ENCODE data around the gene DMD.

DMD gene

GRCh38 chrX:31820430-31821210 is 1390.7 kb downstream of the DMD start:
- no peak for DNase-seq

GRCh38 chrX:31819455-31819854 is 1391.9 kb downstream of the DMD start:
- DNase-seq, result no peak

- no peak for DNase-seq
Measured at GRCh38 chrX:31811106-31811505, 1400.2 kb downstream of the DMD start.

DNA sequence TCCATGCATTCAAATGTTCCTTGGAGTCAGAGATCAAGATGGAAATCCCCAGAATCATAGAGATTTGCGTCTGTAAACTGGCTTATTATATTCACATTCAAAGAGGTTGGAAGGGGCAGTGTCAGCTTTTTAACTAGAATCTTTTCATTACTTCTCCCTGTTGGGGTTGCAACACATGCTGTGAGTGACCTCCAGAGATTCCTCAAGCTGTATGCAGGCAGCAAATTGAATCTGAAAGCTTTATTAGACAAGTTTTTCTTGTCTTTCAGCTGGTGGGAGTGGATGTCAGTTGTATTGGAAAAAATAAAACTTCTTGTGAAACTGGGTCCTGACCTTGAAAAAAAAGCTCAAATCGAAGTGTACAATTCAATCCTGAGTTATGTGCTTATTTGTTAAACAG is 1403.0 kb downstream of the DMD start:
- no peak for DNase-seq

- DNase-seq, result no peak
Measured at GRCh38 chrX:31807165-31807564, 1404.2 kb downstream of the DMD start.

GRCh38 chrX:31805781-31806180 is 1405.6 kb downstream of the DMD start:
- no peak for DNase-seq

GRCh38 chrX:31800219-31800618 is 1411.1 kb downstream of the DMD start:
- DNase-seq, result no peak

- no peak for DNase-seq
Measured at GRCh38 chrX:31796624-31797023, 1414.7 kb downstream of the DMD start.

DNA sequence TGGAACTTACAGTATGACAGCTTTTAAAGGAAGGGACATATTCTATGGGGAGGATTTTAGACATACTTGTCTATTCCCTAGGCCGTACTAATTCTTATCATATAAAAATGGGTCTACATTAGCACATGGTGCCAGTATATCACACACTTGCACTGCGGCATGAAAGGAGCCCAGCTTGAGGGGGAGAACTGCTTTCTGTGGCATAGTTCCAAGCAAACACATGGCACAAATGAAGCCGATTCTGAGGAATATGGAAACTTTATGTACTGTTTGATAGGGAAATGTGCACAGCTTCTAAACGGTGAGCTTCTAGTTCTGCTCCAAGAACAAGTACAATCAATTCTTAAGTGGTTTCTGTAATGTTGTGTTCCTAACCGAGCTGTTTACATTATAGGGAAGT is 1463.9 kb downstream of the DMD start:
- no peak for DNase-seq

GRCh38 chrX:31743004-31743403 is 1468.3 kb downstream of the DMD start:
- no peak for DNase-seq

- no peak for DNase-seq
Measured at GRCh38 chrX:31717474-31717873, 1493.9 kb downstream of the DMD start.

- no peak for DNase-seq
Measured at GRCh38 chrX:31715675-31716074, 1495.7 kb downstream of the DMD start.

DNA sequence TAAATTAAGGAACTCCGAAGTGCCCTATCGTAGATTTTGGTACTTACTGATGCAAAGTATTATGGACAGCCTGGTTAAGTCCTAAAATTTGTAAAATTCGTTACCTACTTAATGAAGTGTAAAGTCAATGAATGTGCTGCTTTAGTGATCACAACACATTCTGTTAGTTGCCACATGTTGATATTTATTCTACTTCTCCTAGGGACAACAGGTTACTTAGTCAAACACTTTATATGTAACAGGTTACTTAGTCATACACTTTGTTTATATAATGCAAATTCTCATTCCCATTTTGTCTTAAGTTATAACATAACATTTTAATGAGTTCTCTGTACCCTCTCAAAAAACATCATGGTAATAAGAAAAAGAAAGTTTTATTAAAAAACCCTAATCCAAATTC is 1496.6 kb downstream of the DMD start:
- DNase-seq, result no peak

DNA sequence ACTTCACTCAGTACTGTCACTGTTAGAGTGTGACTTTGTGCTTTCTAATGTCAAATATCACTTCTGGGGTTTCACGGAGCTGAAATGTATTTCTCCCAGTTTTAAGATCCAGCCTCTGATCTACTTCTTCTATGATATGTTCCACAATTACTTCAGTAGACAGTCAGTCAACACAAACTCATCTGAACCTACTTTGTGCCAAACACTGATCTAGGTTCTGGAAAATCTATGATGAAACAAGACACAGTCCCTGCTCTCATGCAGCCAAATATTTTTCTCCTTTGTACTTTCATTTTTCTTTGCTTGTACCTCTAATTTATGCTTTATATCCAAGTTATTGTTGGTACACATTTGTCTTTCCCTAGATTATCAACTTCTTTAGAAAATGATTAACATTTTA is 1498.2 kb downstream of the DMD start:
- no peak for DNase-seq

- no peak for DNase-seq
Measured at GRCh38 chrX:31711166-31711565, 1500.2 kb downstream of the DMD start.

- no peak for DNase-seq
Measured at GRCh38 chrX:31708116-31708515, 1503.2 kb downstream of the DMD start.

GRCh38 chrX:31706466-31706865 is 1504.9 kb downstream of the DMD start:
- DNase-seq, result no peak

GRCh38 chrX:31705816-31706215 is 1505.5 kb downstream of the DMD start:
- no peak for DNase-seq

DNA sequence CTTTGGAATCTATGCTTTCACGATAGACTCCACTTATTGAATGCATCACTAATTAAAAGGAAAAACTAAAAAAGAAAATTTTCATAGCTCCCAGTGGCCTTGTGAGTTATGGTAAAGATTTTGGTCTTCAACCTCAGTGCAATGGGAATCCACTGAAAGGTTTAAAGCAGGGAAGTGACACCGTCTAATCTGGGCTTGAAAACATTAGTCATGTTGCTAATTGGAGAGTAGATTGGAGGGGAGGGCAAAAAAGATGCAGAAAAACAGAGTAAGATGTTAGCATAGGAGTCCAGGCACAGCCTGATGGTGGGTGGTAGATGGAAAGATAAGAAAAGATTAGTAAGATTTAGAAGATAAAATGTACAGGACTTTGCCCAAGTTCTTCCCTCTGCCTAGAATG is 1506.4 kb downstream of the DMD start:
- no peak for DNase-seq

DNA sequence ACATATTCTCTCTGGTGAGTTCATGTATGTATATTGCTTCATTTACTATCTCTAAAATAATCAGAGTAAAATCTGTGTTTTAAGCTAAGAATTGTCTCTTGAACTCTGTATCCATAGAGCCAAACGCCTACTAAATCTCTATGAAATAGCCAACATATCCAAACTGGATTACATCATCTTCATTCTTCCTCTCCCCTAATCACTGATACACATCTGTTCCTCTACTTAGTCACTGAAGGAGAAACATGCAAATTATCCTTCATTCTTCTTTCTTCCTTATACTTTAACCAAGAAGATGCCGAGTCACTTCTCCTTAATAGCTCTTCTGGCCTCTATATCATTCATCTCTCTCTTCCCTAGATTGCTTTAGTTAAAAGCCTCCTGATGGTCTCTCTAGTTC is 1509.1 kb downstream of the DMD start:
- no peak for DNase-seq

GRCh38 chrX:31697294-31697916 is 1513.9 kb downstream of the DMD start:
- no peak for DNase-seq

DNA sequence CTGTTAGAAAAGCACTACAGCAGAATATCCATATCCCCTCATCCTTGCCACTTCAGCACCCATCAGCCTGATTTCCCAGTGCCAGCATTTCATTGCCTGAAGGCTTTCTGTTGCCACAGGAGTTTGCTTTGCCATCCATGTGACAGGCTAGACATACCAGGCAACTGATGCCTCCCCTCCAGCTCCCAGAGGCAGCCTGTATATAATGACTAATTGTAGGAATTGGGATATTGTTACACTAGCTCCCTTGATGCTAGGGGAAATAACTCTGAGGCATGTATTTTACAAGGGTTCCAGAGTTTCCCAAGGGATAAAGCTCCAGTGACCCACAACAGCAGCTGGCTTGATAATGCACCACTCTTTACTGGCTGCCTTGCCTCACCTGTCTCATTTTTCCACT is 1531.5 kb downstream of the DMD start:
- DNase-seq, result no peak

DNA sequence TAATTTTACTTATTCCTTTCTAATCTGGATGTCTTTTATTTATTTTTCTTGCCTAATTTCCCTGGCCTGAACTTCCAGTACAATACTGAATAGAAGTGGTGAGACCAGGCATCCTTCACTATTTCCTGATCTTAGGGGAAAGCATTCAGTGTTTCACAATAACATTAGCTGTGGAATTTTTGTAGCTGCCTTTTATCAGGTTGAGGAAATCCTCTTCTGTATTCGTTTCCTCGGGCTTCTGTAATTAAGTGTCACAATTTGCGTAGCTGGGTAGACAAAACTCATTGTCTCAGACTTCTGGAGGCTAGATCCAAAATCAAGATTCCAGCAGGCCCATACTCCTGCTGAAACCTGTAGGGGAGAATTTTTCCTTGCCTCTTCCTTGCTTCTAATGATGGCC is 1541.1 kb downstream of the DMD start:
- no peak for DNase-seq

GRCh38 chrX:31665454-31665853 is 1545.9 kb downstream of the DMD start:
- no peak for DNase-seq

- no peak for DNase-seq
Measured at GRCh38 chrX:31663172-31663571, 1548.2 kb downstream of the DMD start.

Measured in stimulated activated CD4-positive, alpha-beta T cell treated with anti-CD3 and anti-CD28 coated beads, Interleukin-4, amount 100 ng/mL, for 24 hours (primary cell).